Naive thymus-derived CD8-positive, alpha-beta T cell (primary cell): ENCODE results near the gene CHST14. TPM values are rescaled to one million over a fixed set of nuclear protein-coding genes. Genes with fewer than 3 reads are reported as not detected.

Experiments
- ATAC-seq, 2 donors: fragments of 150-1000 bp; cut with Tn5 transposase in 1 of 2; sonication (Bioruptor Pico), chemical (Tn5 transposase) in 1 of 2; 1 replicate in 1 of 2; 2 replicates in 1 of 2; pipeline ENCODE4 v1.10.0; 2021; ENCODE audit warnings: mild to moderate bottlenecking in 2 of 2, moderate library complexity in 2 of 2
- POLR2A ChIA-PET: fragments of 350-600 bp; sonication (Branson Sonifier 250); formaldehyde crosslinking; loops from one replicate; lab custom pipeline; 2021; ENCODE audit warnings: antibody characterized with exemption; lab: Charles Lee
- DNase-seq, 10 donors: peaks; one replicate each; pipeline versions ENCODE4 v3.0.0 to v3.0.0-alpha.2; 2020 to 2022
- H3K27ac Mint-ChIP-seq, 10 donors: one replicate each; pipeline ENCODE4 v1.8.0; 2020 to 2022; ENCODE audit warnings: mild to moderate bottlenecking in 10 of 10, mixed read lengths in 10 of 10, moderate library complexity in 4 of 10, inconsistent platforms in 1 of 10
- H3K27me3 Mint-ChIP-seq, 5 donors: one replicate each; pipeline ENCODE4 v1.8.0; 2021 to 2022; ENCODE audit warnings: mixed read lengths in 5 of 5
- H3K36me3 Mint-ChIP-seq, 3 donors: one replicate each; pipeline ENCODE4 v1.8.0; 2020 to 2022; ENCODE audit warnings: mixed read lengths in 3 of 3, mild to moderate bottlenecking in 2 of 3, inconsistent platforms in 1 of 3
- H3K4me1 Mint-ChIP-seq, 4 donors: one replicate each; pipeline ENCODE4 v1.8.0; 2021 to 2022; ENCODE audit warnings: mixed read lengths in 4 of 4
- H3K4me3 Mint-ChIP-seq, 10 donors: one replicate each; pipeline ENCODE4 v1.8.0; 2020 to 2022; ENCODE audit warnings: mild to moderate bottlenecking in 10 of 10, mixed read lengths in 10 of 10, moderate library complexity in 6 of 10, inconsistent platforms in 1 of 10
- H3K9me3 Mint-ChIP-seq, 9 donors: one replicate each; pipeline ENCODE4 v1.8.0; 2020 to 2022; ENCODE audit warnings: mixed read lengths in 9 of 9, mild to moderate bottlenecking in 3 of 9, inconsistent platforms in 1 of 9, moderate library complexity in 1 of 9
- polyA plus RNA-seq, 3 donors: library from polyadenylated mRNA; unstranded; fragments of 300-500 nt; fragmentation: Illumina TruSeq; gene quantifications; one replicate each; pipeline ENCODE4 v1.2.3, GENCODE V29; 2021
- total RNA-seq, 8 experiments: library from RNA in 2 of 8; stranded (reverse) in 2 of 8; gene quantifications; one replicate each; pipeline ENCODE4 v1.2.3 and lab custom pipeline; 2021 to 2026

Gene CHST14
- total and polyA plus RNA-seq, 5 experiments from 2014 or later = 0.74 to 9.8 (median 1.2) TPM

GRCh38 chr15:40466426-40467260 is 4.1 kb upstream of the CHST14 start:
- ATAC-seq = no peak
- Mint-ChIP-seq H3K27me3 (no peaks in the 10 kb centered on the region), H3K9me3 (no peaks in the 10 kb centered on the region), H3K4me3 (peak overlapping the region in 1 of 10 donors; percentile 34), H3K27ac (peak overlapping the region; percentile 46 to 91 (median 80)), H3K36me3 (peaks cover 0 to 41% (median 7%) of the 10 kb centered on the region in 3 donors), H3K4me1 (peaks cover 9 to 24% (median 16%) of the 10 kb centered on the region in 4 donors)
- POLR2A ChIA-PET = interaction anchor here (0.6 to 1.1 kb wide), 3 partner anchors 11 to 17 kb away, joined by 3 to 4 read pairs (median 3); no protein-coding TSS in a partner anchor
- no peak for DNase-seq

DNA sequence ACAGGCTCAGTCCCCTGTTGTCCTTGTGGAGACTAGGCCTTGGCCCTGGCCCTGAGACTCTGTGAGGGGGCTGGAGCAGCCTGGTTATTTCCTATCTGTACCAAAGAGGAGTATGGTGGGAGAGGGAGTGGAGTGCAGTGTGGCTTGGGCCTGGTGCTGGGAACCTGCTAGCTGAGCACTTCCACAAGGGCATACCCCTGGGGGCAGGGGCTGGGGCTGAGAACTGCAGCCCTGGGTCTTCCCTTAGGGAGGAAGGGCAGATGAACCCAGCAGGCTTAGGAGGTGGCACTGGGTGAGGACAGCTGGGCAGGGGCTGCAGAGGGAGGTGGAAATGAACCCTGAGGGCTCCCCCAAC is 3.5 kb upstream of the CHST14 start:
- no peak for ATAC-seq
- peak overlapping the region in 2 of 10 donors; percentile 10 to 34 for H3K4me3 Mint-ChIP-seq
- H3K4me1 Mint-ChIP-seq = peaks cover 12 to 30% (median 22%) of the 10 kb centered on the region in 4 donors
- H3K36me3 Mint-ChIP-seq = peaks cover 0 to 37% (median 7%) of the 10 kb centered on the region in 3 donors
- no peaks in the 10 kb centered on the region for H3K9me3 Mint-ChIP-seq
- no peaks in the 10 kb centered on the region for H3K27me3 Mint-ChIP-seq
- peak overlapping the region; percentile 52 to 92 (median 82) for H3K27ac Mint-ChIP-seq
- POLR2A ChIA-PET = interaction anchor here (1.0 kb wide), 1 partner anchor 23 kb away, joined by 3 read pairs; no protein-coding TSS in a partner anchor
- no peak for DNase-seq

- Mint-ChIP-seq H3K4me3 (peak overlapping the region in 1 of 10 donors; percentile 52), H3K27me3 (no peaks in the 10 kb centered on the region), H3K9me3 (no peaks in the 10 kb centered on the region), H3K36me3 (peaks cover 0 to 26% (median 7%) of the 10 kb centered on the region in 3 donors), H3K27ac (peak overlapping the region; percentile 67 to 86 (median 76)), H3K4me1 (peaks cover 14 to 39% (median 32%) of the 10 kb centered on the region in 4 donors)
- ATAC-seq (no peak), DNase-seq (no peak)
- POLR2A ChIA-PET = interaction anchor here (0.6 to 2.4 kb wide), 4 partner anchors 11 to 602 kb away, joined by 3 to 11 read pairs (median 4); partner anchors contain the start of gene BAHD1
These were observed 1.9 kb upstream of the CHST14 start for GRCh38 chr15:40468898-40469331.

DNA sequence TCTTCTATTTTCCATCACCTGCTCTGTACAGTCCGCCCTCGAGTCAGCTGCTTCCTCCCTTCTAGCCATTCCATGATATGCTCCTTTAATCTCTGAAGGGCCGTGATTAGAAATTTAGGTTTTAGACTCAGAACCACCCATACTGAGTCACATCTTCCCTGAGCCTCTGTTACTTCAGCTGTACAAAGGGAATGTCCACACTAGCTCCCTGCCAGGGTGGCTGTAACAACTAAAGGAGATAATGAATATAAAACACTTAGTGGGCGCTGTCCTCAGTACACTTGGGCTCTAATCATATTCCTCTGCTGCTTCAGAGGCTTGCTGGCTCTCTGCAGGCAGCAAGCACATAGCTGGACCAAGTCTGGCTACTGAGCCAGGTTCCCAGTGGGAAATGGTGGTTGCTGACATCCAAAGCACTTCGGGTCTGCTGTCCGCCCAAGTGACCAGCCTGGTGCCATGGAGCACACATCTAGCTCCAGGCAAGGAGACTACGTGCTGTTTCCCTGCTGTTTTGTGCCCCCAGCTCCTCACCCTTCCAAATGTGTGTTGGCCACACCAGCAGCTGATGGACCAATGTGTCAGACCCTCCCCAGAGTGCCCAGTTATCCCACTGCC is 901 bp upstream of the CHST14 start:
- Mint-ChIP-seq H3K27ac (peak overlapping the region; percentile 67 to 93 (median 78)), H3K4me3 (peak overlapping the region; percentile 34 to 79 (median 66)), H3K36me3 (peaks cover 0 to 18% (median 7%) of the 10 kb centered on the region in 3 donors), H3K4me1 (peaks cover 14 to 44% (median 32%) of the 10 kb centered on the region in 4 donors), H3K9me3 (no peaks in the 10 kb centered on the region), H3K27me3 (no peaks in the 10 kb centered on the region)
- ATAC-seq (no peak), DNase-seq (no peak)
- POLR2A ChIA-PET = interaction anchor here (0.7 to 2.4 kb wide), 7 partner anchors 10 to 30 kb away, joined by 3 to 25 read pairs (median 4); partner anchors contain the start of gene BAHD1

DNA sequence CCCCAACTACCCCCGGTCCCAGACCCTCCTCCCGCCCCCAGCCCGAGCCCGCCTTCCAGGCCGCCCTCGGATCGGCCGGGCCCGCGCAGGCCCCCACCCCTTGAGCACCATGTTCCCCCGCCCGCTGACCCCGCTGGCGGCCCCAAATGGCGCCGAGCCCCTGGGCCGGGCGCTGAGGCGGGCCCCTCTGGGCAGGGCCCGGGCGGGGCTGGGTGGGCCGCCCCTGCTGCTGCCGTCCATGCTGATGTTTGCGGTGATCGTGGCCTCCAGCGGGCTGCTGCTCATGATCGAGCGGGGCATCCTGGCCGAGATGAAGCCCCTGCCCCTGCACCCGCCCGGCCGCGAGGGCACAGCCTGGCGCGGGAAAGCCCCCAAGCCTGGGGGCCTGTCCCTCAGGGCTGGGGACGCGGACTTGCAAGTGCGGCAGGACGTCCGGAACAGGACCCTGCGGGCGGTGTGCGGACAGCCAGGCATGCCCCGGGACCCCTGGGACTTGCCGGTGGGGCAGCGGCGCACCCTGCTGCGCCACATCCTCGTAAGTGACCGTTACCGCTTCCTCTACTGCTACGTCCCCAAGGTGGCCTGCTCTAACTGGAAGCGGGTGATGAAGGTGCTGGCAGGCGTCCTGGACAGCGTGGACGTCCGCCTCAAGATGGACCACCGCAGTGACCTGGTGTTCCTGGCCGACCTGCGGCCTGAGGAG is 472 bp downstream of the CHST14 start:
- ATAC-seq (peak; percentile 52 to 63), DNase-seq (peak in 3 of 10 donors; percentile 24 to 31 (median 26))
- Mint-ChIP-seq H3K27me3 (no peaks in the 10 kb centered on the region), H3K36me3 (peaks cover 0 to 6% (median 1%) of the 10 kb centered on the region in 3 donors), H3K9me3 (no peaks in the 10 kb centered on the region), H3K27ac (peak overlapping the region; percentile 58 to 97 (median 87)), H3K4me3 (peak overlapping the region; percentile 81 to 92 (median 88)), H3K4me1 (peaks cover 11 to 40% (median 31%) of the 10 kb centered on the region in 4 donors)
- POLR2A ChIA-PET = interaction anchor here (1.2 to 2.4 kb wide), 4 partner anchors 14 to 30 kb away, joined by 3 to 25 read pairs (median 7); partner anchors contain the start of gene BAHD1

GRCh38 chr15:40471808-40472150 is 995 bp downstream of the CHST14 start:
- Mint-ChIP-seq H3K36me3 (peaks cover 0 to 3% (median 0%) of the 10 kb centered on the region in 3 donors), H3K27ac (peak overlapping the region; percentile 58 to 97 (median 87)), H3K27me3 (no peaks in the 10 kb centered on the region), H3K9me3 (no peaks in the 10 kb centered on the region), H3K4me3 (peak overlapping the region; percentile 81 to 92 (median 88)), H3K4me1 (peaks cover 10 to 36% (median 27%) of the 10 kb centered on the region in 4 donors)
- ATAC-seq = peak; percentile 31 to 52
- DNase-seq = peak in 1 of 10 donors; percentile 29
- POLR2A ChIA-PET = interaction anchor here (1.6 to 2.0 kb wide), 2 partner anchors 29 to 31 kb away, joined by 3 to 12 read pairs; partner anchors contain the start of gene BAHD1

GRCh38 chr15:40472171-40472727 is 1.5 kb downstream of the CHST14 start:
- Mint-ChIP-seq H3K27me3 (no peaks in the 10 kb centered on the region), H3K4me1 (peaks cover 8 to 33% (median 22%) of the 10 kb centered on the region in 4 donors), H3K4me3 (peak overlapping the region; percentile 81 to 92 (median 88)), H3K9me3 (no peaks in the 10 kb centered on the region), H3K27ac (peak overlapping the region in 8 of 10 donors; percentile 51 to 93 (median 74)), H3K36me3 (peaks cover 0 to 1% (median 0%) of the 10 kb centered on the region in 3 donors)
- DNase-seq (no peak), ATAC-seq (no peak)
- POLR2A ChIA-PET = interaction anchor here (1.4 to 2.0 kb wide), 3 partner anchors 30 to 97 kb away, joined by 3 to 12 read pairs (median 3); partner anchors contain the start of genes BAHD1 and RPUSD2

DNA sequence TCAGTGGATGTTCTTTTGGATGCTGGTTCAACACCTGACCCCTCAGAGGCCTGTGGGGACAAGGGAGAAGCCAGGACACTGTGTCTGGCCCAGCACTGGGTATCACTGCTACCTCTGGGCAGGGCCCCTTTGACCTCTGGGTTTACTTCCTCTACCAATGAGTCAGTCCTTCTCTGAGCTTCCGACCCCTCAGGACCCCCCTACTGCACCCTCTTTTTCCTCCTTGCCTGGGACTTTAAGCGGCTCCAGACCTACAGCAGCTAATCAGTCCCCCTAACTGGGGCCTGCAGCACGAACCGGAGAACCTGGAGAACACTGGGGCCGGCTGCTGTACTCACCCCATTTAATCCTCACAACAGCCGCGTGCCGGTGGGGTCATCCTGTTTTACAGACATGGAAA is 3.8 kb downstream of the CHST14 start:
- peak overlapping the region in 4 of 10 donors; percentile 15 to 53 (median 32) for H3K27ac Mint-ChIP-seq
- no peaks in the 10 kb centered on the region for H3K36me3 Mint-ChIP-seq
- DNase-seq (no peak), ATAC-seq (no peak)
- POLR2A ChIA-PET = no interaction called here
- no peak overlapping the region for H3K4me3 Mint-ChIP-seq
- H3K27me3 Mint-ChIP-seq = peaks cover 0 to 3% (median 0%) of the 10 kb centered on the region in 5 donors
- H3K9me3 Mint-ChIP-seq = no peaks in the 10 kb centered on the region
- peaks cover 6 to 30% (median 19%) of the 10 kb centered on the region in 4 donors for H3K4me1 Mint-ChIP-seq

DNA sequence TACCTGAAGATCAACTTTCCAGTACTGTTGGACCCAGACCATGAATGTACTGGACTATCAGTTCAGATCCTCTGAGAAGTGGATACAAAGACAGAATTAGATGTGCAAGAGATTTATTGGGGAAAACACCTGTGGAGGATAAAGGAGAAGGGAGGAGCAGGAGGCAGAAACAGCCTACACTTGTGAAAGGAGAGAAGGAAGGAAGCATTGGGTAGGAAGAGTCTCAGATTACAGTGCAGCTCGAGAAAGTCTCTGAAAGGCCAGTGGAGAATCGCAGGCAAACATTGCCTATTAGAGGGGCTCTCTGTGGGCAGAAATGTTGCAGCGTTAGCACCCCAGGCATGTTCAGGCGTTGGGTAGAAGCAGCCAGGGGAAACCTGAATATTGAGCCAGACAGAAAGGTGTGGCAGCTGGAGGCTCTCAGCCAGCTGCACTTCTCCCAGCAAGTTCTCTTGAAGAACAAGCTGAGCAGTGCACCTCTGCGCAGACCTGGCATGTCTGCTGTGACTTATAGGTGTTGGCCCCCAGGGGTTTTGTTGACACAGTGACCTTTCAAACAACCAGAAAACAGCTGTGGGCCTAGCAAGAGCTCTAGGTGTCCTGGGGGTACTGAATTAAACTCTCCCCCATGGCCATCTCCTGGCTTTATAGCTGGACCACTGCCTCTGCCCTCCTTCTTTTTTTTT is 7.0 kb downstream of the CHST14 start:
- H3K4me1 Mint-ChIP-seq = peaks cover 2 to 11% (median 4%) of the 10 kb centered on the region in 4 donors

DNA sequence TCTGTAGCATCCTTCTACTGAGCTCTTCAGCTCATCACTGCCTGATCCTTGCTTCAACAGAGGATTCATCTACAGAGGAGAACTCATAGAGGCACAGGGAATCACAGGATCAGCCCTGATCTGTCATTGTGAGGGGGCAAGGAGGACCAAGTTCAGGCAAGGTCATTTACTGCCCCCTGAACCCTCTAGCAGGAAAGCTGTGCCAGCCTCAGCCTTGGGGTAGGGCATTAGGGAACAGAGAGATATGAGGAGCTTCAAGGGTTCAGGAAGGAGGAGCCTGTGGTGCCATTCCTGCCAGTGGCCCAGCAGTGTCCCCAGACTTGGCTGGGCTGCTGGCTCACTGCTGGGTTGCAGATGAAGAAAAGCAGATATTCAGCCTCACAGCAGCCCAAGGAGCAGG is 8.2 kb downstream of the CHST14 start:
- peaks cover 0 to 7% (median under 1%) of the 10 kb centered on the region in 4 donors for H3K4me1 Mint-ChIP-seq
- peaks cover 0 to 5% (median 3%) of the 10 kb centered on the region in 5 donors for H3K27me3 Mint-ChIP-seq
- H3K27ac Mint-ChIP-seq = peak overlapping the region in 1 of 10 donors; percentile 1
- H3K4me3 Mint-ChIP-seq = no peak overlapping the region
- no peaks in the 10 kb centered on the region for H3K36me3 Mint-ChIP-seq
- DNase-seq (no peak), ATAC-seq (no peak)
- no peaks in the 10 kb centered on the region for H3K9me3 Mint-ChIP-seq
- POLR2A ChIA-PET = interaction anchor here (1.5 kb wide), 1 partner anchor 9 kb away, joined by 4 read pairs; no protein-coding TSS in a partner anchor

More for the DNA sequence above, 7.0 kb downstream of the CHST14 start:
- POLR2A ChIA-PET = interaction anchor here (0.9 kb wide), 1 partner anchor 37 kb away, joined by 6 read pairs; the partner anchor contains the start of gene BAHD1
- Mint-ChIP-seq H3K9me3 (no peaks in the 10 kb centered on the region), H3K36me3 (no peaks in the 10 kb centered on the region), H3K27ac (peak overlapping the region in 1 of 10 donors; percentile 32), H3K4me3 (no peak overlapping the region), H3K27me3 (peaks cover 0 to 5% (median 3%) of the 10 kb centered on the region in 5 donors)
- ATAC-seq (no peak), DNase-seq (no peak)
